Measurements from ENCODE around the gene RSPO3. TPM values are rescaled to one million over a fixed set of nuclear protein-coding genes. Genes with fewer than 3 reads are reported as not detected.

The RSPO3 gene
- total RNA-seq, 4 donors from 2014 or later = 61.0 to 117 (median 79.6) TPM

DNA sequence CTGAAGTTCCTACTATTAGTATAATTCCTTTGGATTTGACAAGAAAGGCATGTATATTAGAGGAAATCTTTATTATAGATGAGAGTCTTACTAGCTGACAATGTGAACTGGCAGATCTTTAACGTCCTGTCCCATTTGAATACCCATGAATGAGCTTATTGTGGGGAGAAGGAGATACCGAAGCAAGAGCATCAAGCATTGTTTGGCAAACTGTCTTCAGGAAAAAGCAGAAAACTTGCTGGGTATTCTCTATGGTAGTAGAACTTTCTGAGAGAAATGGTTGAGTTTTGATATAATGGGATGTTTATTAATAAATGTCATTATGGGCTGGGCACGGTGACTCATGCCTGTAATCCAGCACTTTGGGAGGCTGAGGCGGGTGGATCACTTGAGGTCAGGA is 18.3 kb downstream of the RSPO3 start:
- no peak for TF ChIP-seq EP300 (IDR thresholded peaks at IDR 0.05)
- no peak for TF ChIP-seq POLR2A (IDR thresholded peaks at IDR 0.05)
- no peak for TF ChIP-seq POLR2AphosphoS5 (IDR thresholded peaks at IDR 0.05)
- TF ChIP-seq CTCF (IDR thresholded peaks at IDR 0.05) = no peak
- ATAC-seq = no peak
- H3K36me3 ChIP-seq = no peaks in the 10 kb centered on the region
- 64 to 68% methylated on average over 4 of the region's 4 CpGs for WGBS, 2 donors (ENCODE audit: low coverage in 1 of 2)
- H3K27me3 ChIP-seq = no peaks in the 10 kb centered on the region
- H3K9me3 ChIP-seq = no peaks in the 10 kb centered on the region
- no peak overlapping the region for H3K4me3 ChIP-seq
- H3K4me1 ChIP-seq = peaks cover 0 to 51% (median 0%) of the 10 kb centered on the region in 3 donors
- no peak overlapping the region for H3K27ac ChIP-seq

DNA sequence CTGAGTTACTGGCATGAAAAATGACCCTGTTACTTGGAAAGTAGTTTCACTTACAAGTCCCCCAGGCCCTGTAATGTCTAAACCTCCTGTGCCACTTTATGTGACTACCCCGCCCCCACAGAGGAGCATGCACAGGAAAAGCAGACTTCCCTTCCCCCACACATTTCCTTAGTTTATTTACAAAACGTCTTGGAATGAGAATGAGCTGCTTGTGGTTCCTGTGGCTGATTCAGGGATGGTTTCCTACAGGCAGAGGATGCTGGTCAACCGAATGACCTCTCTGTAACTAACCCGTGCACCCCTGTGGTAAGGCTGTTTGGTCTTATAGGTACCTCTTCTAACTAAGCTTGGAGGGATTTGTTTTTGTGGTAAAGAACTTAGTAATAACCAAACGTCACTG is 28.5 kb downstream of the RSPO3 start:
- H3K4me1 ChIP-seq = peaks cover 0 to 13% (median 2%) of the 10 kb centered on the region in 3 donors
- no peak overlapping the region for H3K27ac ChIP-seq
- H3K27me3 ChIP-seq = no peaks in the 10 kb centered on the region
- H3K9me3 ChIP-seq = no peaks in the 10 kb centered on the region
- 20 to 50% methylated on average over 1 to 5 of the region's 5 CpGs for WGBS, 2 donors (ENCODE audit: low coverage in 1 of 2)
- peaks cover 0 to 16% of the 10 kb centered on the region in 2 donors for H3K36me3 ChIP-seq
- no peak for TF ChIP-seq CTCF (IDR thresholded peaks at IDR 0.05)
- no peak for TF ChIP-seq POLR2A (IDR thresholded peaks at IDR 0.05)
- TF ChIP-seq POLR2AphosphoS5 (IDR thresholded peaks at IDR 0.05) = no peak
- TF ChIP-seq EP300 (IDR thresholded peaks at IDR 0.05) = no peak
- H3K4me3 ChIP-seq = no peak overlapping the region
- no peak for ATAC-seq

DNA sequence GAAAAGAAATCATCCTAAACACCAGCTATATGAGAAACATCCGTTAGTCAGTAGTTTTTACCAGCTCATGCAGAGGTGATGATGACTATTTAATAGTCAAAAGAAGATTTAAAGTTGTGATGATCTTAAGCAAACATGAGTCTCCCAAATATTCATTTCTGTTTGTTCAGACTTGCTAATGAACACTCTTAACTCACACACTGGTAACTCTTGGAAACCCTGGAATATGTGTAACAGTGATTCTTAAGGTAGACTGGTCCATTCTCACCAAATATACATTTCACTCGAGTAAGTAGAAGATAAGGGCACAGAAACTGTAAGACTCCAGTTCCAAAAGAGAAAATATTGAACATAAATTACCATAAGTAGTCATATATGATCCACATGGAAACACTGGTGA is 29.1 kb downstream of the RSPO3 start:
- ATAC-seq = no peak
- TF ChIP-seq POLR2A (IDR thresholded peaks at IDR 0.05) (no peak), CTCF (IDR thresholded peaks at IDR 0.05) (no peak), POLR2AphosphoS5 (IDR thresholded peaks at IDR 0.05) (no peak), EP300 (IDR thresholded peaks at IDR 0.05) (no peak)
- peaks cover 0 to 13% (median 2%) of the 10 kb centered on the region in 3 donors for H3K4me1 ChIP-seq
- H3K36me3 ChIP-seq = peaks cover 0 to 22% of the 10 kb centered on the region in 2 donors
- H3K9me3 ChIP-seq = no peaks in the 10 kb centered on the region
- H3K27ac ChIP-seq = no peak overlapping the region
- 77 to 85% methylated on average over 2 of the region's 2 CpGs for WGBS, 2 donors (ENCODE audit: low coverage in 1 of 2)
- H3K4me3 ChIP-seq = no peak overlapping the region
- H3K27me3 ChIP-seq = no peaks in the 10 kb centered on the region

GRCh38 chr6:127148511-127148910 is 30.0 kb downstream of the RSPO3 start:
- no peaks in the 10 kb centered on the region for H3K27me3 ChIP-seq
- H3K36me3 ChIP-seq = peaks cover 0 to 29% of the 10 kb centered on the region in 2 donors
- 22 to 35% methylated on average over 3 of the region's 3 CpGs for WGBS, 2 donors (ENCODE audit: low coverage in 1 of 2)
- no peak for TF ChIP-seq CTCF (IDR thresholded peaks at IDR 0.05)
- TF ChIP-seq POLR2A (IDR thresholded peaks at IDR 0.05) = no peak
- TF ChIP-seq EP300 (IDR thresholded peaks at IDR 0.05) = no peak
- no peak for TF ChIP-seq POLR2AphosphoS5 (IDR thresholded peaks at IDR 0.05)
- H3K4me3 ChIP-seq = no peak overlapping the region
- no peak overlapping the region for H3K27ac ChIP-seq
- ATAC-seq = no peak
- H3K9me3 ChIP-seq = no peaks in the 10 kb centered on the region
- peaks cover 0 to 13% (median 2%) of the 10 kb centered on the region in 3 donors for H3K4me1 ChIP-seq

GRCh38 chr6:127154509-127154908 is 36.0 kb downstream of the RSPO3 start:
- TF ChIP-seq POLR2AphosphoS5 (IDR thresholded peaks at IDR 0.05) (no peak), EP300 (IDR thresholded peaks at IDR 0.05) (no peak), POLR2A (IDR thresholded peaks at IDR 0.05) (no peak), CTCF (IDR thresholded peaks at IDR 0.05) (no peak)
- Histone ChIP-seq H3K36me3 (peaks cover 0 to 59% of the 10 kb centered on the region in 2 donors), H3K4me1 (no peaks in the 10 kb centered on the region), H3K27ac (no peak overlapping the region), H3K4me3 (no peak overlapping the region), H3K27me3 (no peaks in the 10 kb centered on the region), H3K9me3 (no peaks in the 10 kb centered on the region)
- WGBS, 2 donors (ENCODE audit: low coverage in 1 of 2) = 97 to 100% methylated on average over 3 of the region's 3 CpGs
- no peak for ATAC-seq
